OCI-LY1 (cell line): ENCODE data around the gene TRNP1.

ENCODE experiments used
- EZH2 ChIP-seq: fragments of 200-600 bp; sonication (generic), shearing (Covaris generic); IDR thresholded peaks from 2 replicates; pipeline ENCODE4 v1.8.0; 2017; ENCODE audit warnings: borderline replicate concordance, mixed run types, mild to moderate bottlenecking, antibody characterized with exemption, low read length, moderate library complexity, mixed read lengths
- TF ChIP-seq, protein P1 (sequence below): fragments of 200-600 bp; sonication (generic), shearing (Covaris generic); IDR thresholded peaks from 2 replicates; pipeline ENCODE4 v1.5.1; 2017; ENCODE audit warnings: mild to moderate bottlenecking, antibody characterized with exemption, low read length, moderate library complexity, mixed read lengths

DNA sequence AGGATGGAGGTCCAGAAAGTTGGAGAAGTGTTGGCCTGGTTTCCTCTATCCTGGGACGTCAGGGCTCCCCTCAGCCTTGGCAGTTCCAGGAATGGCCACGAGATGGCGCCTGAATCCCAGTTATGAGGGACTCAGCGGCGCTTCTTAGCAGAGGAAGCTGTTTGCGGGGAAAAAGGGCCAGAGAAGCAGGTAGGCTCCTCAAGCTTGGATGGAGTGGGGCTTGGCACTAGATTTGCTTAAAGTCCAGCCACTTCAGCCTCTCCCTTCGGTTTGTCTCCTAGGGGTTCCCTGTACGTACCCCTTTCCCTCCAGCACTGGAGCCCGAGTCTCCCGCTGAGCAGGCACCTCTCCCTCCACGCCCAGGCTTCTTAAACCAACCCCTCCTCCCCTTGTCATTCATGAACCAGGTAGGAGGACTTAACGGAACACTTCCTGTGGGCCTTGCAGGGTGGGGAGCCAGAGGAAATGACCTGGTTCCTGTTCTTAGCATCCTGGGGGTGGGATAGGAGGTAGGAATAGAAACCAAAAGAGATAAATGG, 51.2 kb downstream of the TRNP1 start:
- TF ChIP-seq, protein P1, sequence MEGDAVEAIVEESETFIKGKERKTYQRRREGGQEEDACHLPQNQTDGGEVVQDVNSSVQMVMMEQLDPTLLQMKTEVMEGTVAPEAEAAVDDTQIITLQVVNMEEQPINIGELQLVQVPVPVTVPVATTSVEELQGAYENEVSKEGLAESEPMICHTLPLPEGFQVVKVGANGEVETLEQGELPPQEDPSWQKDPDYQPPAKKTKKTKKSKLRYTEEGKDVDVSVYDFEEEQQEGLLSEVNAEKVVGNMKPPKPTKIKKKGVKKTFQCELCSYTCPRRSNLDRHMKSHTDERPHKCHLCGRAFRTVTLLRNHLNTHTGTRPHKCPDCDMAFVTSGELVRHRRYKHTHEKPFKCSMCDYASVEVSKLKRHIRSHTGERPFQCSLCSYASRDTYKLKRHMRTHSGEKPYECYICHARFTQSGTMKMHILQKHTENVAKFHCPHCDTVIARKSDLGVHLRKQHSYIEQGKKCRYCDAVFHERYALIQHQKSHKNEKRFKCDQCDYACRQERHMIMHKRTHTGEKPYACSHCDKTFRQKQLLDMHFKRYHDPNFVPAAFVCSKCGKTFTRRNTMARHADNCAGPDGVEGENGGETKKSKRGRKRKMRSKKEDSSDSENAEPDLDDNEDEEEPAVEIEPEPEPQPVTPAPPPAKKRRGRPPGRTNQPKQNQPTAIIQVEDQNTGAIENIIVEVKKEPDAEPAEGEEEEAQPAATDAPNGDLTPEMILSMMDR: peak; percentile 93
- TF ChIP-seq EZH2: no peak
